Measurements from ENCODE around the gene FAHD2A. TPM values are rescaled to one million over a fixed set of nuclear protein-coding genes. Genes with fewer than 3 reads are reported as not detected.
"Not testable (repeated sequence)": the region's sequence is repeated elsewhere in the genome, so short reads cannot be mapped to it uniquely, and the experiment has no call there.

Gene FAHD2A
- total RNA-seq (2014; rRNA removed; shearing (Covaris generic); ENCODE audit: low replicate concordance), result 22.5 and 34.2 TPM in 2 replicates

GRCh38 chr2:95402370-95403203, at the start of gene FAHD2A:
Gene FAHD2A (plus strand): TSS chr2:95402708. CDS start chr2:95405559, 2,851 bp downstream.
- Histone ChIP-seq H3K27ac (ENCODE audit: low read length) (no peak within 1 kb of the TSS), H3K9me2 (replicated peaks; ENCODE audit: insufficient read depth, low read length) (no peaks in the 10 kb centered on the region), H3K4me2 (ENCODE audit: low read depth, low read length, poor library complexity, severe bottlenecking) (peak within 1 kb of the TSS; percentile 71), H3K27me3 (ENCODE audit: low read length) (no peaks in the 10 kb centered on the region), H3K4me3 (ENCODE audit: low read length) (peak within 1 kb of the TSS; percentile 95), H3K9me3 (ENCODE audit: low read length) (no peaks in the 10 kb centered on the region), H3K4me1 (ENCODE audit: low read length) (peaks cover 15% of the 10 kb centered on the region), H3K79me2 (ENCODE audit: low read length) (peaks cover 21% of the 10 kb centered on the region), H3K36me3 (ENCODE audit: insufficient read depth, low read length) (no peaks in the 10 kb centered on the region), H4K20me1 (ENCODE audit: insufficient read depth, low read depth, low read length) (no peaks in the 10 kb centered on the region), H3K9ac (ENCODE audit: low read length) (peak within 1 kb of the TSS; percentile 92), H2AFZ (ENCODE audit: low read length) (peak within 1 kb of the TSS; percentile 94)
- peak; percentile 97 for DNase-seq

GRCh38 chr2:95353055-95353575, 49.4 kb upstream of the FAHD2A start:
- no peak overlapping the region for H3K4me2 ChIP-seq (ENCODE audit: low read depth, low read length, poor library complexity, severe bottlenecking)
- no peaks in the 10 kb centered on the region for H3K9me2 ChIP-seq (replicated peaks; ENCODE audit: insufficient read depth, low read length)
- no peak for DNase-seq
- H3K4me3 ChIP-seq (ENCODE audit: low read length), result no peak overlapping the region
- no peaks in the 10 kb centered on the region for H3K9me3 ChIP-seq (ENCODE audit: low read length)
- H3K9ac ChIP-seq (ENCODE audit: low read length), result no peak overlapping the region
- no peaks in the 10 kb centered on the region for H3K79me2 ChIP-seq (ENCODE audit: low read length)
- H4K20me1 ChIP-seq (ENCODE audit: insufficient read depth, low read depth, low read length), result no peaks in the 10 kb centered on the region
- no peak overlapping the region for H3K27ac ChIP-seq (ENCODE audit: low read length)
- no peaks in the 10 kb centered on the region for H3K36me3 ChIP-seq (ENCODE audit: insufficient read depth, low read length)
- H2AFZ ChIP-seq (ENCODE audit: low read length), result no peak overlapping the region
- no peaks in the 10 kb centered on the region for H3K4me1 ChIP-seq (ENCODE audit: low read length)
- no peaks in the 10 kb centered on the region for H3K27me3 ChIP-seq (ENCODE audit: low read length)

GRCh38 chr2:95353613-95354468, 48.7 kb upstream of the FAHD2A start:
- no peak overlapping the region for H3K4me3 ChIP-seq (ENCODE audit: low read length)
- H3K4me2 ChIP-seq (ENCODE audit: low read depth, low read length, poor library complexity, severe bottlenecking), result no peak overlapping the region
- no peak for DNase-seq
- H3K9me3 ChIP-seq (ENCODE audit: low read length), result no peaks in the 10 kb centered on the region
- no peak overlapping the region for H3K9ac ChIP-seq (ENCODE audit: low read length)
- no peaks in the 10 kb centered on the region for H3K36me3 ChIP-seq (ENCODE audit: insufficient read depth, low read length)
- H3K9me2 ChIP-seq (replicated peaks; ENCODE audit: insufficient read depth, low read length), result no peaks in the 10 kb centered on the region
- H3K4me1 ChIP-seq (ENCODE audit: low read length), result no peaks in the 10 kb centered on the region
- no peaks in the 10 kb centered on the region for H4K20me1 ChIP-seq (ENCODE audit: insufficient read depth, low read depth, low read length)
- no peak overlapping the region for H3K27ac ChIP-seq (ENCODE audit: low read length)
- H3K79me2 ChIP-seq (ENCODE audit: low read length), result no peaks in the 10 kb centered on the region
- no peak overlapping the region for H2AFZ ChIP-seq (ENCODE audit: low read length)
- H3K27me3 ChIP-seq (ENCODE audit: low read length), result no peaks in the 10 kb centered on the region

GRCh38 chr2:95354469-95354901, 48.0 kb upstream of the FAHD2A start:
- DNase-seq, result no peak
- H3K9ac ChIP-seq (ENCODE audit: low read length), result no peak overlapping the region
- H3K9me3 ChIP-seq (ENCODE audit: low read length), result no peaks in the 10 kb centered on the region
- no peaks in the 10 kb centered on the region for H3K27me3 ChIP-seq (ENCODE audit: low read length)
- no peak overlapping the region for H2AFZ ChIP-seq (ENCODE audit: low read length)
- H3K4me1 ChIP-seq (ENCODE audit: low read length), result no peaks in the 10 kb centered on the region
- no peak overlapping the region for H3K4me2 ChIP-seq (ENCODE audit: low read depth, low read length, poor library complexity, severe bottlenecking)
- no peaks in the 10 kb centered on the region for H3K79me2 ChIP-seq (ENCODE audit: low read length)
- no peaks in the 10 kb centered on the region for H3K9me2 ChIP-seq (replicated peaks; ENCODE audit: insufficient read depth, low read length)
- H4K20me1 ChIP-seq (ENCODE audit: insufficient read depth, low read depth, low read length), result no peaks in the 10 kb centered on the region
- H3K27ac ChIP-seq (ENCODE audit: low read length), result no peak overlapping the region
- no peaks in the 10 kb centered on the region for H3K36me3 ChIP-seq (ENCODE audit: insufficient read depth, low read length)
- H3K4me3 ChIP-seq (ENCODE audit: low read length), result no peak overlapping the region

GRCh38 chr2:95354925-95355324, 47.6 kb upstream of the FAHD2A start:
- no peak overlapping the region for H3K4me3 ChIP-seq (ENCODE audit: low read length)

GRCh38 chr2:95355486-95355885, 47.0 kb upstream of the FAHD2A start:
- DNase-seq; H3K79me2 ChIP-seq (ENCODE audit: low read length); H3K9ac ChIP-seq (ENCODE audit: low read length); H3K9me2 ChIP-seq (replicated peaks; ENCODE audit: insufficient read depth, low read length); H3K9me3 ChIP-seq (ENCODE audit: low read length); H3K36me3 ChIP-seq (ENCODE audit: insufficient read depth, low read length); H3K4me1 ChIP-seq (ENCODE audit: low read length); H3K4me3 ChIP-seq (ENCODE audit: low read length); H3K27me3 ChIP-seq (ENCODE audit: low read length); H2AFZ ChIP-seq (ENCODE audit: low read length); H3K27ac ChIP-seq (ENCODE audit: low read length); H3K4me2 ChIP-seq (ENCODE audit: low read depth, low read length, poor library complexity, severe bottlenecking); H4K20me1 ChIP-seq (ENCODE audit: insufficient read depth, low read depth, low read length): not testable (repeated sequence)

More at GRCh38 chr2:95354925-95355324, 47.6 kb upstream of the FAHD2A start:
- H3K9me2 ChIP-seq (replicated peaks; ENCODE audit: insufficient read depth, low read length), result no peaks in the 10 kb centered on the region
- no peak overlapping the region for H3K9ac ChIP-seq (ENCODE audit: low read length)
- H3K9me3 ChIP-seq (ENCODE audit: low read length), result no peaks in the 10 kb centered on the region
- no peak overlapping the region for H3K27ac ChIP-seq (ENCODE audit: low read length)
- no peaks in the 10 kb centered on the region for H4K20me1 ChIP-seq (ENCODE audit: insufficient read depth, low read depth, low read length)
- no peaks in the 10 kb centered on the region for H3K36me3 ChIP-seq (ENCODE audit: insufficient read depth, low read length)
- no peaks in the 10 kb centered on the region for H3K4me1 ChIP-seq (ENCODE audit: low read length)
- no peak for DNase-seq
- H2AFZ ChIP-seq (ENCODE audit: low read length), result no peak overlapping the region
- H3K4me2 ChIP-seq (ENCODE audit: low read depth, low read length, poor library complexity, severe bottlenecking), result no peak overlapping the region
- H3K79me2 ChIP-seq (ENCODE audit: low read length), result no peaks in the 10 kb centered on the region
- H3K27me3 ChIP-seq (ENCODE audit: low read length), result no peaks in the 10 kb centered on the region

- H3K27me3 ChIP-seq (ENCODE audit: low read length), result no peaks in the 10 kb centered on the region
- H3K4me3 ChIP-seq (ENCODE audit: low read length), result no peak overlapping the region
- H3K9me3 ChIP-seq (ENCODE audit: low read length), result no peaks in the 10 kb centered on the region
- H2AFZ ChIP-seq (ENCODE audit: low read length), result no peak overlapping the region
- no peak overlapping the region for H3K9ac ChIP-seq (ENCODE audit: low read length)
- H4K20me1 ChIP-seq (ENCODE audit: insufficient read depth, low read depth, low read length), result no peaks in the 10 kb centered on the region
- no peak overlapping the region for H3K4me2 ChIP-seq (ENCODE audit: low read depth, low read length, poor library complexity, severe bottlenecking)
- no peak overlapping the region for H3K27ac ChIP-seq (ENCODE audit: low read length)
- no peak for DNase-seq
- no peaks in the 10 kb centered on the region for H3K36me3 ChIP-seq (ENCODE audit: insufficient read depth, low read length)
- no peaks in the 10 kb centered on the region for H3K4me1 ChIP-seq (ENCODE audit: low read length)
- H3K79me2 ChIP-seq (ENCODE audit: low read length), result no peaks in the 10 kb centered on the region
- no peaks in the 10 kb centered on the region for H3K9me2 ChIP-seq (replicated peaks; ENCODE audit: insufficient read depth, low read length)
These were observed 45.4 kb upstream of the FAHD2A start for GRCh38 chr2:95356821-95357700.

Data from Karpas-422 (cell line).